Omental fat pad (tissue), 4 donors: Measurements from ENCODE around the gene CENPU. TPM values are rescaled to one million over a fixed set of nuclear protein-coding genes. Genes with fewer than 3 reads are reported as not detected.

Experiments
- ATAC-seq: fragments of 150-250 bp; one replicate; pipeline ENCODE4 v1.9.1; 2016; ENCODE audit warnings: mild to moderate bottlenecking, moderate library complexity; ENCODE audit not compliant: low FRiP score
- DNase-seq: peaks from one replicate; pipeline ENCODE4 v3.0.0-alpha.2; 2019; ENCODE audit warnings: low spot score
- total RNA-seq, 4 donors: library from RNA; depleted of rRNA; stranded (reverse); fragments of >200 nt; gene quantifications; one replicate each; pipeline ENCODE4 v1.1.0, GENCODE V29; 2016
- TF ChIP-seq, protein P1 (sequence below), 3 donors: fragments of 450-650 bp; IDR thresholded peaks; one replicate each; pipeline ENCODE4 v1.5.1; 2016 to 2017; ENCODE audit warnings: antibody characterized with exemption in 3 of 3, mild to moderate bottlenecking in 3 of 3, moderate library complexity in 2 of 3

The CENPU gene
- total RNA-seq, 4 donors from 2014 or later = 1.3 to 4.6 (median 3.6) TPM

GRCh38 chr4:184712322-184712721 lies 21.6 kb downstream of the CENPU start:
- ATAC-seq = no peak
- TF ChIP-seq, protein P1, sequence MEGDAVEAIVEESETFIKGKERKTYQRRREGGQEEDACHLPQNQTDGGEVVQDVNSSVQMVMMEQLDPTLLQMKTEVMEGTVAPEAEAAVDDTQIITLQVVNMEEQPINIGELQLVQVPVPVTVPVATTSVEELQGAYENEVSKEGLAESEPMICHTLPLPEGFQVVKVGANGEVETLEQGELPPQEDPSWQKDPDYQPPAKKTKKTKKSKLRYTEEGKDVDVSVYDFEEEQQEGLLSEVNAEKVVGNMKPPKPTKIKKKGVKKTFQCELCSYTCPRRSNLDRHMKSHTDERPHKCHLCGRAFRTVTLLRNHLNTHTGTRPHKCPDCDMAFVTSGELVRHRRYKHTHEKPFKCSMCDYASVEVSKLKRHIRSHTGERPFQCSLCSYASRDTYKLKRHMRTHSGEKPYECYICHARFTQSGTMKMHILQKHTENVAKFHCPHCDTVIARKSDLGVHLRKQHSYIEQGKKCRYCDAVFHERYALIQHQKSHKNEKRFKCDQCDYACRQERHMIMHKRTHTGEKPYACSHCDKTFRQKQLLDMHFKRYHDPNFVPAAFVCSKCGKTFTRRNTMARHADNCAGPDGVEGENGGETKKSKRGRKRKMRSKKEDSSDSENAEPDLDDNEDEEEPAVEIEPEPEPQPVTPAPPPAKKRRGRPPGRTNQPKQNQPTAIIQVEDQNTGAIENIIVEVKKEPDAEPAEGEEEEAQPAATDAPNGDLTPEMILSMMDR (IDR thresholded peaks at IDR 0.05) = no peak
- DNase-seq = no peak

DNA sequence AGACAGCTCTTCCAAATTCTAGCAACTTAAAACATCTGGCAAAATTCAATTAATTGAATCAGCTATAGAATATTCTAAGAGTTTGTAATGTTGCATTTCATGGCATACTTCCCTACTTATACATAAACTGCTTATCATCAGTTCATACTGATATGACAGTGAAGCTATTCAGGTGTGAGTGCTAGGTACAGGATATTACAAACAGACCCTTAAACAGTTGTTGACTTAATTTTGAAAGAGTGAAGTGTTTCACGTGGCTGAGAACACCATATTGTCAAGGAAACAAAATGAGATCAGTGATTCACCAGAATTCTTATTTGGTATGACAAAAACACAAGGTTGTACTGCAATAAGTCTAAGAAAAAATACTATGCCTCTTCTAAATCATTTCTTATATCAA lies 27.4 kb downstream of the CENPU start:
- DNase-seq (no peak), ATAC-seq (no peak)
- TF ChIP-seq, protein P1 (IDR thresholded peaks at IDR 0.05) = no peak

DNA sequence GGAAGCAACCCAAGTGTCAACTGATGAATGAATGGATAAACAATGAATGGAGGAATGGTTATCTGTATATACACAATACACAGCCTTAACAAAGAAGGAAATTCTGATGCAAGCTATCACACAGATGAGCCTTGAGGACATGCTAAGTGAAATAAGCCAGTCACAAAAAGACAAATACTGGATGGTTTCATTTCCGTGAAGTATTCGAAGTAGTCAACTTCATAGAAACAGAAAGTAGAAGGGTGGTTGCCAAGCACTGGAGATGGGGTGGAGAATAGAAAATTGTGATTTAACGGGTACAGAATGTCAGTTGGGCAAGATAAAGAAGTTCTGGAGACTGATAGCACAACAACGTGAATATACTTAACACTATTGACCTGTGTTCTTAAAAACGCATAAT lies 28.2 kb downstream of the CENPU start:
- ATAC-seq (no peak), DNase-seq (no peak)
- TF ChIP-seq, protein P1 (IDR thresholded peaks at IDR 0.05) = no peak

DNA sequence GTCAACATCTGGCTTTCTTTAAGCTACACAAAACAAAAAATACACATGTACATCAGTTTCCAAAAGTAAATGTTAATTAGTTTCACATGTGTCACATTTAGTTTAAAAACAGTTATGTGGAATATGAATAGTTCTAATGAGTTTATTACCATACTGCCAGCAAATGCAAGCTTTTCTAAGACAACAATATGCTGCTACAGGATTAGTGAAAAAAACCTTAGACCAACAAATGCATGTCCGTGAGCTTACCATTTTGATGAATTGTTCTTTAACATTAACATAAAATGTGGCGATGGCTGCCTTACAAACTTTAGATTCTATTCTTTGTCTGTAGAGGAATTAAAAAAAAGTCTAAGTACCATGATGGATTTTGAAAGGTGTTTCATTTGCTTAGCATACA lies 31.8 kb downstream of the CENPU start:
- TF ChIP-seq, protein P1 (IDR thresholded peaks at IDR 0.05) = no peak
- no peak for ATAC-seq
- DNase-seq = no peak

GRCh38 chr4:184699941-184700340 lies 34.0 kb downstream of the CENPU start:
- TF ChIP-seq, protein P1 (IDR thresholded peaks at IDR 0.05) = no peak
- no peak for DNase-seq
- no peak for ATAC-seq

GRCh38 chr4:184697956-184698355 lies 35.9 kb downstream of the CENPU start:
- no peak for ATAC-seq
- TF ChIP-seq, protein P1 (IDR thresholded peaks at IDR 0.05) = no peak
- DNase-seq = no peak

- no peak for ATAC-seq
- DNase-seq = no peak
Measured at GRCh38 chr4:184695178-184695896, 38.6 kb downstream of the CENPU start.

More at GRCh38 chr4:184695178-184695896, 38.6 kb downstream of the CENPU start:
- TF ChIP-seq, protein P1 (IDR thresholded peaks at IDR 0.05) = no peak
